ENCODE results near the gene CDC42BPB. TPM values are rescaled to one million over a fixed set of nuclear protein-coding genes. Genes with fewer than 3 reads are reported as not detected.

The CDC42BPB gene
- total RNA-seq, 3 donors from 2014 or later (not counting 1 experiment from before 2014, with no cell fraction given), result 0.86 to 2.3 (median 2.0) TPM

DNA sequence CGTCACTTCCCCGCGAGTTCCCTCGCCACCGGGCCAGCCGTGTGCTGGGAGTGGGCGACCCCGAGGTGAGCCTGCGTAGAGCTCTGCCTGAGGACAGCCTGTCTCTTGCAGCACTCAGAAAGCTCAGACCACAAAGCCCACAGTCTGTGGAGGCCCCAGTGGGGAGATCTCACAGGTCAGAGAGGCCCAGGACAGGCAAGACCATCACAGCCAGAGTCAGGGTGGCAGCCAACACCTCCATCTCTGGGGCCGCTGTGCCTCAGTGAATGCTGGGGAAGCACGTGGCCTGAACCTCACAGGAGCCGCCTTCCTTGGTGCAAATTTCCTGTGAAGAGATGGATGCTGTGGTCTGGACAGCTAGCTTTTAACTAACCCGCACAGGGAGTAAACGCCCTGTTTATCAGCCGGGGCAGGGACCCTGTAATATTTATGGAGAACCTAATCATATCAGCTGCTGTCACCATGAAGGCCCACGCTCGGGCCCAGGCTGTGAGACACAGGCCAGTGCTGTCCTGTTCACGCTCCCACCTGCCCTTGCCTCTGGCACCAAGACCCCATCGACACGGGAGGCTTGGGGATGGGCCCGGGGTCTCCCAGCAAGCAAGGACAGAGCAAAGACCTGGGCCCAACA is 56.9 kb downstream of the CDC42BPB start:
- ATAC-seq (no peak), DNase-seq (no peak)
- Mint-ChIP-seq H3K9me3 (no peaks in the 10 kb centered on the region), H3K4me1 (no peaks in the 10 kb centered on the region), H3K4me3 (no peak overlapping the region), H3K27me3 (ENCODE audit: low read depth in 2 of 2) (no peaks in the 10 kb centered on the region), H3K27ac (no peak overlapping the region), H3K36me3 (no peaks in the 10 kb centered on the region)
- H3K4me1 ChIP-seq (ENCODE audit: control insufficient read depth, insufficient read depth, low read length), result no peaks in the 10 kb centered on the region
- TF ChIP-seq CTCF (IDR thresholded peaks at IDR 0.05), result no peak
- 84% methylated on average over 21 of the region's 21 CpGs for WGBS (ENCODE audit: insufficient coverage)
- H3K27ac ChIP-seq (ENCODE audit: low read length), result no peak overlapping the region
- H3K36me3 ChIP-seq (ENCODE audit: control insufficient read depth, insufficient read depth, low read length), result no peaks in the 10 kb centered on the region
- H3K27me3 ChIP-seq (ENCODE audit: control insufficient read depth, insufficient read depth, low read length), result no peaks in the 10 kb centered on the region
- no peaks in the 10 kb centered on the region for H3K9me3 ChIP-seq (ENCODE audit: control insufficient read depth, insufficient read depth, low read length)
- H3K4me3 ChIP-seq (ENCODE audit: low read length), result no peak overlapping the region
- intact Hi-C loops (cut with micrococcal nuclease), result no loop called here

DNA sequence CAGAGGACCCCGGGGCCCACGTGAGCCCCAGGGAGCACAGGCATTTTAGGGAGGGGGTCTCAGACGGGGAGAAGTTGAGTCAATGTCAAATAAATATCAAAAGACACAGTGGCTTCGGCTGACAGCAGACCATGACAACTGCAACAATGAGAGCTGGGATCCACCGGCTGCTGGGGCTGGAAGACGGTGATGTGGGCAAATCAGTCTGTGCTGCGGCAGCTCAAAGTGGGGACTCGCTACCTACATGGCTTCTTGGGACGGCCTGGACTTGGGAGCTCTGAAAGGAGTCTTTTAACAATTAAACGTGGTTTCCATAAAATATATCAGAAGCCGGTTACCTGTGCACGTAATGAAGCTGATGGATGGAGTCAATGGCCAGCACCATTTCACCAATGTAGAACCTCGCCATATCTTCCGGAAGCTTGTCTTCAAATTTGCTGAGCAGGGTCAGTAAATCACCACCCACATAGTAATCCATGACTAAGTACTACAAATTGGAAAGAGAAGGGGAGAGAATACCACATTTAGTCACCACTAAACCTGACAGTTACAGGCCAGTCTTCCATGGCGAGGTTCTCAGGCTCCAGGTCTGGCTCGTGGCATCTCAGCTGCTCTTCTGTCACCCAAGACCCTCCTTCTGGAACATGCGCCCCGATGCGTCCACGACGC is 58.0 kb downstream of the CDC42BPB start:
- H3K9me3 Mint-ChIP-seq, result no peaks in the 10 kb centered on the region
- H3K4me1 Mint-ChIP-seq, result no peaks in the 10 kb centered on the region
- H3K4me3 Mint-ChIP-seq, result no peak overlapping the region
- H3K36me3 Mint-ChIP-seq, result no peaks in the 10 kb centered on the region
- no peak overlapping the region for H3K27ac Mint-ChIP-seq
- WGBS (ENCODE audit: insufficient coverage), result 93% methylated on average over 21 of the region's 21 CpGs
- Histone ChIP-seq H3K27me3 (ENCODE audit: control insufficient read depth, insufficient read depth, low read length) (no peaks in the 10 kb centered on the region), H3K4me3 (ENCODE audit: low read length) (no peak overlapping the region), H3K9me3 (ENCODE audit: control insufficient read depth, insufficient read depth, low read length) (no peaks in the 10 kb centered on the region), H3K27ac (ENCODE audit: low read length) (no peak overlapping the region), H3K4me1 (ENCODE audit: control insufficient read depth, insufficient read depth, low read length) (no peaks in the 10 kb centered on the region), H3K36me3 (ENCODE audit: control insufficient read depth, insufficient read depth, low read length) (no peaks in the 10 kb centered on the region)
- peaks cover 0 to 4% of the 10 kb centered on the region in 2 donors for H3K27me3 Mint-ChIP-seq (ENCODE audit: low read depth in 2 of 2)
- no peak for TF ChIP-seq CTCF (IDR thresholded peaks at IDR 0.05)
- ATAC-seq (no peak), DNase-seq (no peak)
- intact Hi-C loops (cut with micrococcal nuclease), result no loop called here

DNA sequence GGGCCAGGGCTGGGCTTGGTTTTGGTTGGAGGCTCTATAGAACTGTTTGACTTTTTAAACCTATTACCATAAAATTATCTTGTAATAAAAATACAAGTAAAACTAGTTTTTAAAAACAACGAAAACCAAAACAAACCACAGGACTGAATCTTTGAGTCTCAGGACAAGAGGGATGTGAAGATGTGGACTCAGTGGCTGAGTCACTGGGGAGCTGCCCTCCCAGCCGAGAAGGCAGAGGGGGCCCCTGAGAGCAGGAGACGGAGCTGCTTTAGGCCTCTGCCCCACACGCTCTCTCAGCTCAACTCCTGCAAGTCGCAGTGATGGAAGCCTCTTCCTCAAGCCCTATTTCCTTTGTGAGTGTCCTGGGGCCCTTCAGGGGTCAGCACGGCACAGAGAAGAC is 59.0 kb downstream of the CDC42BPB start:
- no peaks in the 10 kb centered on the region for H3K27me3 ChIP-seq (ENCODE audit: control insufficient read depth, insufficient read depth, low read length)
- Mint-ChIP-seq H3K9me3 (no peaks in the 10 kb centered on the region), H3K36me3 (no peaks in the 10 kb centered on the region), H3K27me3 (ENCODE audit: low read depth in 2 of 2) (peaks cover 4 to 5% of the 10 kb centered on the region in 2 donors), H3K4me3 (no peak overlapping the region), H3K27ac (no peak overlapping the region), H3K4me1 (no peaks in the 10 kb centered on the region)
- no peak for ATAC-seq
- intact Hi-C loops (cut with micrococcal nuclease), result no loop called here
- 92% methylated on average over 5 of the region's 6 CpGs for WGBS (ENCODE audit: insufficient coverage)
- DNase-seq, result no peak
- no peak overlapping the region for H3K4me3 ChIP-seq (ENCODE audit: low read length)
- H3K27ac ChIP-seq (ENCODE audit: low read length), result no peak overlapping the region
- H3K36me3 ChIP-seq (ENCODE audit: control insufficient read depth, insufficient read depth, low read length), result no peaks in the 10 kb centered on the region
- no peaks in the 10 kb centered on the region for H3K9me3 ChIP-seq (ENCODE audit: control insufficient read depth, insufficient read depth, low read length)
- no peaks in the 10 kb centered on the region for H3K4me1 ChIP-seq (ENCODE audit: control insufficient read depth, insufficient read depth, low read length)
- TF ChIP-seq CTCF (IDR thresholded peaks at IDR 0.05), result no peak
